ENCODE measurements around the gene BLID. TPM values are rescaled to one million over a fixed set of nuclear protein-coding genes. Genes with fewer than 3 reads are reported as not detected.

The BLID gene
- total RNA-seq, 1 experiment from 2014 or later, result 0.41 TPM

DNA sequence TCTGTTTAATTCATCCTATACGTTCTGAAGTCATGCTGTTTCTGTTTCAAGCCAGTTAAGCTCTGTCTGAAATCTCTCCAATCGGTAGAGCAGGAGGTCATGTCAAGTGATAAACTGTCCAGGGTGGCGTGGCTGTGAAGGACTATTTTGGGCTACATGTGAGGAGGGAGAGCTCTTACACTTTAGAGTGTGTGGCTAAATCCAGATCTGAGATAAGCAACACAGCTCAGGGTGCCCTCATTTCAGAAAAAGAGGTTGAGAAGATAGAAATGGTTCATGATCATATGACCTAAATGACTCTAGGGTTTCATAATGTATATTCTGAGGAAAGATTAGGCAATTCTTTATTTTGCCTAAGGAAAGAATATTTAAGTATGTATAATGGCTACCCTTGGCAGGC lies 8.4 kb downstream of the BLID start:
- Histone ChIP-seq H3K9me3 (ENCODE audit: control insufficient read depth, insufficient read depth, low read depth, low read length) (no peaks in the 10 kb centered on the region), H3K27ac (ENCODE audit: low read length) (no peak overlapping the region), H3K4me1 (ENCODE audit: control insufficient read depth, insufficient read depth, low read length) (no peaks in the 10 kb centered on the region; the same call in 1 of the 2 replicates), H3K27me3 (ENCODE audit: control insufficient read depth, insufficient read depth, low read length) (no peaks in the 10 kb centered on the region), H3K4me3 (ENCODE audit: low read depth in 2 of 2, low read length in 2 of 2) (no peak overlapping the region), H3K36me3 (ENCODE audit: control insufficient read depth, insufficient read depth, low read length) (no peaks in the 10 kb centered on the region)
- POLR2A ChIA-PET, result no interaction called here
- CTCF ChIA-PET, result interaction anchor here (1.0 to 1.6 kb wide), 3 partner anchors 17 to 96 kb away, joined by 3 to 6 read pairs (median 5); no protein-coding TSS in a partner anchor
- DNase-seq (ENCODE audit: low read depth, low spot score) (no peak), ATAC-seq (no peak)
- in situ Hi-C loops (cut with HindIII; ENCODE audit: low pct_unique_long_range_greater_than_20kb, low sequenced_read_pairs), result no loop called here
- intact Hi-C loops (cut with micrococcal nuclease; ENCODE audit: unreplicated experiment), result loop anchor here (5.0 kb wide), 1 partner anchor 95 kb away; no protein-coding TSS in a partner anchor
- TF ChIP-seq REST (IDR thresholded peaks at IDR 0.05; ENCODE audit: insufficient read depth in 1 of 2, low read depth in 2 of 2, low read length in 1 of 2), result no peak
- no peak for TF ChIP-seq SIN3A (IDR thresholded peaks at IDR 0.05; ENCODE audit: borderline replicate concordance, insufficient read depth, low read depth, low read length)
- TF ChIP-seq CTCF (IDR thresholded peaks at IDR 0.05), result no peak
- TF ChIP-seq TCF7L2 (IDR thresholded peaks at IDR 0.05; ENCODE audit: low read depth, low read length), result no peak
- no peak for TF ChIP-seq POLR2AphosphoS5 (IDR thresholded peaks at IDR 0.05; ENCODE audit: low read depth, low read length)
- no TSS peak for BruUV-seq (replicated peaks)

DNA sequence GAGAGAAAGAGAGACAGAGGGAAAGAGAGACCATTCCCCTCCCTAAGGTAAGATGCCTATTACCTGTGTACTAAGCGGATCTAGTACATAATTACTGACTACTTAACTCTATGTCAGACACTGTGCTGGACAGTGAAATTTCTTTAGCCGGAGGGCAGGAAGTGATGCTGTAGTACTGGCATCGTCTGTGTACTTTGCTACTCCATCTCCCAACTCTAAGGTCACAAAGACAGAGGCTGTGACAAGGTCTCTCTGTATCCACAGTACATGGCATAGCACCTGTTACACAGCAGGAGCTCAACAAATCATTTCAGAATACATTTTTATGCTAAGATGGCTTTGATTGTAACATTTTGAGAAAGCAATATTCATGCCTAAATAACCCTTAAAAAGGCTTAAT lies 9.0 kb downstream of the BLID start:
- in situ Hi-C loops (cut with HindIII; ENCODE audit: low pct_unique_long_range_greater_than_20kb, low sequenced_read_pairs) (no loop called here), intact Hi-C loops (cut with micrococcal nuclease; ENCODE audit: unreplicated experiment) (loop anchor here (5.0 kb wide), 1 partner anchor 95 kb away; no protein-coding TSS in a partner anchor)

More for the DNA sequence above, 9.0 kb downstream of the BLID start:
- no peak for ATAC-seq
- DNase-seq (ENCODE audit: low read depth, low spot score), result no peak
- no TSS peak for BruUV-seq (replicated peaks)
- Histone ChIP-seq H3K4me3 (ENCODE audit: low read depth in 2 of 2, low read length in 2 of 2) (no peak overlapping the region), H3K36me3 (ENCODE audit: control insufficient read depth, insufficient read depth, low read length) (no peaks in the 10 kb centered on the region), H3K27ac (ENCODE audit: low read length) (no peak overlapping the region), H3K9me3 (ENCODE audit: control insufficient read depth, insufficient read depth, low read depth, low read length) (no peaks in the 10 kb centered on the region), H3K27me3 (ENCODE audit: control insufficient read depth, insufficient read depth, low read length) (no peaks in the 10 kb centered on the region), H3K4me1 (ENCODE audit: control insufficient read depth, insufficient read depth, low read length) (no peaks in the 10 kb centered on the region; the same call in 1 of the 2 replicates)
- ChIA-PET CTCF (interaction anchor here (0.6 to 1.6 kb wide), 3 partner anchors 47 to 1383 kb away, joined by 3 to 5 read pairs (median 4); no protein-coding TSS in a partner anchor), POLR2A (interaction anchor here (0.6 kb wide), 1 partner anchor 948 kb away, joined by 13 read pairs; no protein-coding TSS in a partner anchor)
- TF ChIP-seq REST (IDR thresholded peaks at IDR 0.05; ENCODE audit: insufficient read depth in 1 of 2, low read depth in 2 of 2, low read length in 1 of 2) (no peak), SIN3A (IDR thresholded peaks at IDR 0.05; ENCODE audit: borderline replicate concordance, insufficient read depth, low read depth, low read length) (no peak), TCF7L2 (IDR thresholded peaks at IDR 0.05; ENCODE audit: low read depth, low read length) (no peak), CTCF (IDR thresholded peaks at IDR 0.05) (no peak), POLR2AphosphoS5 (IDR thresholded peaks at IDR 0.05; ENCODE audit: low read depth, low read length) (no peak)

All from Panc1 (cell line).